ENCODE results near the gene MDH2.

GRCh38 chr7:76008156-76008687, 39.7 kb upstream of the MDH2 start:
- TF ChIP-seq, protein P1, sequence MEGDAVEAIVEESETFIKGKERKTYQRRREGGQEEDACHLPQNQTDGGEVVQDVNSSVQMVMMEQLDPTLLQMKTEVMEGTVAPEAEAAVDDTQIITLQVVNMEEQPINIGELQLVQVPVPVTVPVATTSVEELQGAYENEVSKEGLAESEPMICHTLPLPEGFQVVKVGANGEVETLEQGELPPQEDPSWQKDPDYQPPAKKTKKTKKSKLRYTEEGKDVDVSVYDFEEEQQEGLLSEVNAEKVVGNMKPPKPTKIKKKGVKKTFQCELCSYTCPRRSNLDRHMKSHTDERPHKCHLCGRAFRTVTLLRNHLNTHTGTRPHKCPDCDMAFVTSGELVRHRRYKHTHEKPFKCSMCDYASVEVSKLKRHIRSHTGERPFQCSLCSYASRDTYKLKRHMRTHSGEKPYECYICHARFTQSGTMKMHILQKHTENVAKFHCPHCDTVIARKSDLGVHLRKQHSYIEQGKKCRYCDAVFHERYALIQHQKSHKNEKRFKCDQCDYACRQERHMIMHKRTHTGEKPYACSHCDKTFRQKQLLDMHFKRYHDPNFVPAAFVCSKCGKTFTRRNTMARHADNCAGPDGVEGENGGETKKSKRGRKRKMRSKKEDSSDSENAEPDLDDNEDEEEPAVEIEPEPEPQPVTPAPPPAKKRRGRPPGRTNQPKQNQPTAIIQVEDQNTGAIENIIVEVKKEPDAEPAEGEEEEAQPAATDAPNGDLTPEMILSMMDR (IDR thresholded peaks at IDR 0.05): no peak
- no peak for TF ChIP-seq POLR2A (IDR thresholded peaks at IDR 0.05)
